ENCODE measurements around the gene CAMTA1.

CAMTA1 gene

GRCh38 chr1:6950001-6950765 is 164.9 kb downstream of the CAMTA1 start:
- H3K9ac ChIP-seq (ENCODE audit: low read depth, low read length) = no peak overlapping the region
- H3K27me3 ChIP-seq (ENCODE audit: control insufficient read depth, insufficient read depth, low read length) = no peaks in the 10 kb centered on the region
- H3K4me3 ChIP-seq (ENCODE audit: low read depth, low read length) = no peak overlapping the region
- no peaks in the 10 kb centered on the region for H3K9me3 ChIP-seq (ENCODE audit: control insufficient read depth, insufficient read depth, low read length)
- no peaks in the 10 kb centered on the region for H3K36me3 ChIP-seq (ENCODE audit: control insufficient read depth, insufficient read depth, low read length)
- H3K4me1 ChIP-seq (ENCODE audit: control insufficient read depth, insufficient read depth, low read length) = no peaks in the 10 kb centered on the region

DNA sequence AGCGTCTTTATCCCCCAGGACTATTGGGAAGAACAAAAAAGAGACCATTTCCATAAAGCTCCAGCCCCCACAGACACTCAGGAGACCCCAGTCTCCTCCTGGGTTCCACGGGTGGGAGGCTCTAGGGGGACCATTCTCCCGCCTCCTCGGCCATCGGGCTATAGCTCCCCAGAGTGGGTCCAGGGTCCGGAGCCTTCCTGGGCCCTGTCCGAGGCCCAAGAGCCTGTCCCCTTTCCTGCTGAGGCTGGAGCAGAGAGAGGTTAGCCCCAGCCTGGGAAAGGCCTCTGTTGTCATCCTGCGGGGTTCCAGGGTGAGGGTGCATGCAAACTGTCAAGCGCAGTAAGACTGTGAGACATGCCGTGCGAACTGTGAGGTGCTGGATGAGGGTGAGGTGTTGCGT is 166.3 kb downstream of the CAMTA1 start:
- Histone ChIP-seq H3K4me1 (ENCODE audit: control insufficient read depth, insufficient read depth, low read length) (peaks cover 5% of the 10 kb centered on the region), H3K9me3 (ENCODE audit: control insufficient read depth, insufficient read depth, low read length) (no peaks in the 10 kb centered on the region), H3K4me3 (ENCODE audit: low read depth, low read length) (no peak overlapping the region), H3K27me3 (ENCODE audit: control insufficient read depth, insufficient read depth, low read length) (no peaks in the 10 kb centered on the region), H3K9ac (ENCODE audit: low read depth, low read length) (no peak overlapping the region), H3K36me3 (ENCODE audit: control insufficient read depth, insufficient read depth, low read length) (no peaks in the 10 kb centered on the region)

- H3K4me1 ChIP-seq (ENCODE audit: control insufficient read depth, insufficient read depth, low read length) = peaks cover 11% of the 10 kb centered on the region
- no peak overlapping the region for H3K9ac ChIP-seq (ENCODE audit: low read depth, low read length)
- no peak overlapping the region for H3K4me3 ChIP-seq (ENCODE audit: low read depth, low read length)
- H3K36me3 ChIP-seq (ENCODE audit: control insufficient read depth, insufficient read depth, low read length) = no peaks in the 10 kb centered on the region
- no peaks in the 10 kb centered on the region for H3K27me3 ChIP-seq (ENCODE audit: control insufficient read depth, insufficient read depth, low read length)
- H3K9me3 ChIP-seq (ENCODE audit: control insufficient read depth, insufficient read depth, low read length) = no peaks in the 10 kb centered on the region
Measured at GRCh38 chr1:6953216-6953615, 168.0 kb downstream of the CAMTA1 start.

- peaks cover 11% of the 10 kb centered on the region for H3K4me1 ChIP-seq (ENCODE audit: control insufficient read depth, insufficient read depth, low read length)
- H3K27me3 ChIP-seq (ENCODE audit: control insufficient read depth, insufficient read depth, low read length) = no peaks in the 10 kb centered on the region
Measured at GRCh38 chr1:6953907-6954364, 168.7 kb downstream of the CAMTA1 start.

DNA sequence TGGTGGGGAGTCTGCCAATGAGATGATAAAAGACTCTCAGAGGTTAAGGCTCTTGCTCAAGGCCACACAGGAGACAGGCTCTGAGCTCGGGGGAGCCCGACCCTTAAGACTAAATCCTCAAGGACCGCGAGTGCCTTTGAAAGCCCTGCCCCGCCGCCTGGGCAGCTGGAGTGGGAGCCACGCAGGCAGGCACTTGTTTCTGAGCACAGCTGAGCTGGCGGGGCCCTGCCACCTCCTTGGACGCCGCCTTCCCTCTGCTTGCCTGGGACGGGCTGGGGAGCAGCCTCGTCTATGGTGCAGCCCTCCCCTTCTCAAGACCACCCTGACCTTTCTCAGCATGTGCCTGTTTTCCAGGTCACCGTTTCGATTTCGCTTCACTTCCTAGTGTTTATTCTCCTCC is 169.3 kb downstream of the CAMTA1 start:
- no peaks in the 10 kb centered on the region for H3K36me3 ChIP-seq (ENCODE audit: control insufficient read depth, insufficient read depth, low read length)
- no peaks in the 10 kb centered on the region for H3K9me3 ChIP-seq (ENCODE audit: control insufficient read depth, insufficient read depth, low read length)
- H3K4me1 ChIP-seq (ENCODE audit: control insufficient read depth, insufficient read depth, low read length) = peaks cover 11% of the 10 kb centered on the region
- H3K9ac ChIP-seq (ENCODE audit: low read depth, low read length) = no peak overlapping the region
- H3K4me3 ChIP-seq (ENCODE audit: low read depth, low read length) = no peak overlapping the region
- no peaks in the 10 kb centered on the region for H3K27me3 ChIP-seq (ENCODE audit: control insufficient read depth, insufficient read depth, low read length)

More at GRCh38 chr1:6953907-6954364, 168.7 kb downstream of the CAMTA1 start:
- no peak overlapping the region for H3K9ac ChIP-seq (ENCODE audit: low read depth, low read length)
- H3K4me3 ChIP-seq (ENCODE audit: low read depth, low read length) = no peak overlapping the region
- no peaks in the 10 kb centered on the region for H3K9me3 ChIP-seq (ENCODE audit: control insufficient read depth, insufficient read depth, low read length)
- no peaks in the 10 kb centered on the region for H3K36me3 ChIP-seq (ENCODE audit: control insufficient read depth, insufficient read depth, low read length)

DNA sequence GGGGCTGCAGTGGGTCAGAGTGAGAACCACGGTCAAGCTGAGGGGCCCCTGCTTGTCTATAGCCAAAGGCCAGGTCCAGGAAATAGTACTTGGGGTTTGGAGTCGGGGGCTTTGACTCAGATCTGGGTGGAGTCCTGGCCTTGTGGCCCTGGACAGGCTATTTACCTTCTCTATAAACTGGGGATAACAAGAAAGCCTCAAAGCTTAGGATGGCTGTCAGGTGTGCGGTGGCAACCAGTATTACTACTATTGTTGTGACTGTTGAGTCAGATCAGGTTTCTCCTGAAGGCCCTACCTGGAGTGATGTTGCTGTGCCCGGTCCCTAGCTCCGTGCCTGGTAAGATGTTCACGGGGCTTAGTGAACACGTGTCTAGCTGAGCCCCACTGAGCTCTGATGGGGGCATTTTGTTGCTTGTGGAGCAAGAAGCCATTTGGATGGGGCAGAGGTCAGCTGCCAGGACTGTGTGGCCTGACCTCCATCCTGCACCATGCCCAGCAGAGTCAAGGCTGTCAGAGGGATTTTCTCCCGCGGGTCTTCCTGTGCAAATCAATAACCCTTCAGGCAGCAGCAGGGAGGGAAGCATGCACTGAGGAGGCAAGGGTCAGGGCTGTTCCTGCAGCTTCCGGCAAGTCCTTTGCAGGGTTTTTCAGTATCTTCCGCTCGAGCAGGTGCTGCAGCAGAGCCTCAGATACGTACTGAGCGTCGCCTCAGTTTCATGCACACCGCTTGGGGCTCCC is 170.3 kb downstream of the CAMTA1 start:
- H3K27me3 ChIP-seq (ENCODE audit: control insufficient read depth, insufficient read depth, low read length) = no peaks in the 10 kb centered on the region
- no peak overlapping the region for H3K9ac ChIP-seq (ENCODE audit: low read depth, low read length)
- no peaks in the 10 kb centered on the region for H3K9me3 ChIP-seq (ENCODE audit: control insufficient read depth, insufficient read depth, low read length)
- H3K4me1 ChIP-seq (ENCODE audit: control insufficient read depth, insufficient read depth, low read length) = peaks cover 11% of the 10 kb centered on the region
- no peak overlapping the region for H3K4me3 ChIP-seq (ENCODE audit: low read depth, low read length)
- no peaks in the 10 kb centered on the region for H3K36me3 ChIP-seq (ENCODE audit: control insufficient read depth, insufficient read depth, low read length)

DNA sequence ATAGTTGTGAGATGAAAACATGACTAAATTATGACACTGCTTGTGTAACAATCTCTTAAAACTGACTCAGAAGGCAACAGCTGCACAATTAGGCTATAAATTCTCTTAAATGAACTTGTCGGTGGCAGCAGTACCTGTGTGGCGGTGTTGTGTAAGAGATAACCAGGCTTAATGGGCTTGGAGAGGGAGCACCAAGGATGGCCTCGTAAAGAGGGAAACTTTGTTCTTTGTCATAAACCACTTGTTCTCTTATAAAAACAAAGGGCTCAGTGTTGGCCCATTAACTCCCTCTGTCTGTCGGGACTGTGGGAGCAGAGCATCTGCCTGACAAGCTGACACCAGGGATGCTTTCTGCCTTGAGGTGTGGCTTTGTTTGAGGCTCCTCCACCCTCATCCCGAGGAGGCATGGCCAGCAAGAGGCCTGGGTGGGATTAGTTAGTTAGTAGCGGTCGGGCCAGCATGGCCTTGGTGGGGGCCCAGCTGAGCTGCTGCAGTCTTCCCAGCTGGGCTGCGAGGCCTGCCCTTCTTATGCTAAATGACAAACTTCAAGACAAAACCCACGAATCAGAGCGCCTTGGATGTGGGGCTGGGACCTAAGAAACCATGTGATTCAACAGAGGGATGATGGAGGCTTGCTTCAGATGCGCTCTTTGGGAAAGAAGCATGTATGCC is 171.4 kb downstream of the CAMTA1 start:
- Histone ChIP-seq H3K9me3 (ENCODE audit: control insufficient read depth, insufficient read depth, low read length) (no peaks in the 10 kb centered on the region), H3K9ac (ENCODE audit: low read depth, low read length) (no peak overlapping the region), H3K4me1 (ENCODE audit: control insufficient read depth, insufficient read depth, low read length) (peaks cover 14% of the 10 kb centered on the region), H3K4me3 (ENCODE audit: low read depth, low read length) (no peak overlapping the region), H3K36me3 (ENCODE audit: control insufficient read depth, insufficient read depth, low read length) (no peaks in the 10 kb centered on the region), H3K27me3 (ENCODE audit: control insufficient read depth, insufficient read depth, low read length) (no peaks in the 10 kb centered on the region)

- Histone ChIP-seq H3K4me1 (ENCODE audit: control insufficient read depth, insufficient read depth, low read length) (peaks cover 14% of the 10 kb centered on the region), H3K27me3 (ENCODE audit: control insufficient read depth, insufficient read depth, low read length) (no peaks in the 10 kb centered on the region), H3K9me3 (ENCODE audit: control insufficient read depth, insufficient read depth, low read length) (no peaks in the 10 kb centered on the region), H3K36me3 (ENCODE audit: control insufficient read depth, insufficient read depth, low read length) (no peaks in the 10 kb centered on the region), H3K9ac (ENCODE audit: low read depth, low read length) (no peak overlapping the region), H3K4me3 (ENCODE audit: low read depth, low read length) (no peak overlapping the region)
Measured at GRCh38 chr1:6957341-6957740, 172.1 kb downstream of the CAMTA1 start.

DNA sequence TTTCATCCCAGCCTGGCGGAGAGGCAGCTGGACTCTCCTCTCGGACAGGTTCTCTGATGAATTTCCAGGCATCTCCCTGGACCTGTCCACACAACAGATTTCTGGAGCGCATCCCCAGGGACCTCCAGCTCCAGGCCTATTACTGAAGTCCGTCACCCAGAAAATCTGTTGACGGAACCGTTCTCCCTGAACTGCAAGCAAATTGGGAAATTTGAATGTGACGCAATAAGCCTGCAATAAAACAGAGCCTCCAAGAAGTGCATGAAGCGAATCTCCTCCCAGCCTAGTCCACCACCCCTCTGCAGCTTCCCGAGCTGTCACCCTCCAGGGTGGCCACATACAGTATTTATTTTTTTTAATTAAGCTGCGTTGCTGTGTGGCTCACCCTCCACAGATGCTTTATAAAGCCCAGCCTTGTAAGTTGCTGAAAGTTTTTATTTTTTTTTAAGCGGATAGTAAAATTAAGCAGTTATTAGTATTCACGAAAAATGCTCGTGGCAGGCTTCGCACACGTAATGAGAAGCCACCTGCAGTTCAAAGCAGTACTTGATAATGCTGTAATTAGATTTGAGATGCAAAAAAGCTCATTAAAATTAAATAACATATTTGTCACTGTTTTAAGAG is 173.3 kb downstream of the CAMTA1 start:
- Histone ChIP-seq H3K4me3 (ENCODE audit: low read depth, low read length) (no peak overlapping the region), H3K4me1 (ENCODE audit: control insufficient read depth, insufficient read depth, low read length) (peaks cover 14% of the 10 kb centered on the region), H3K27me3 (ENCODE audit: control insufficient read depth, insufficient read depth, low read length) (no peaks in the 10 kb centered on the region), H3K9ac (ENCODE audit: low read depth, low read length) (no peak overlapping the region), H3K36me3 (ENCODE audit: control insufficient read depth, insufficient read depth, low read length) (no peaks in the 10 kb centered on the region), H3K9me3 (ENCODE audit: control insufficient read depth, insufficient read depth, low read length) (no peaks in the 10 kb centered on the region)

DNA sequence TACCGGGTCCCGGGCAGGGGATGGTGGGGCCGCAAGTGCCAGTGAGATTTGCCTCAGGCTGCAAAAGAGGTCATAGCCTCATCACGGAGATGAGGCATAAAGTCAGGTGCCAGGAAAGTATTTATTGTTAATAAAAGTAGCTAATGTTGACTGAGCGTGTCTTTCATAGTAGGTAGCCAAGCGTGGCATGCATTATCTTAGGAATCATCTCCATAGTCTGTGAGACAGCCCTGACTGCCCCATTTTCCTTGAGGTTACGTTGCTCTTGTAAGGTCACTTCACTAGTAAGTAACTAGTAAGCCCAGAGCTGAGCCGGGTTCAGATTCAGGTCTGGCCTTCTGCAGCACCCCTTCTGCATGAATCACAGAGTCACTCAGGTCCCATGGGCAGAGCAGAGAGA is 174.2 kb downstream of the CAMTA1 start:
- no peak overlapping the region for H3K9ac ChIP-seq (ENCODE audit: low read depth, low read length)
- no peaks in the 10 kb centered on the region for H3K9me3 ChIP-seq (ENCODE audit: control insufficient read depth, insufficient read depth, low read length)
- no peaks in the 10 kb centered on the region for H3K27me3 ChIP-seq (ENCODE audit: control insufficient read depth, insufficient read depth, low read length)
- peaks cover 17% of the 10 kb centered on the region for H3K4me1 ChIP-seq (ENCODE audit: control insufficient read depth, insufficient read depth, low read length)
- H3K36me3 ChIP-seq (ENCODE audit: control insufficient read depth, insufficient read depth, low read length) = no peaks in the 10 kb centered on the region
- no peak overlapping the region for H3K4me3 ChIP-seq (ENCODE audit: low read depth, low read length)

- Histone ChIP-seq H3K36me3 (ENCODE audit: control insufficient read depth, insufficient read depth, low read length) (no peaks in the 10 kb centered on the region), H3K4me1 (ENCODE audit: control insufficient read depth, insufficient read depth, low read length) (peaks cover 18% of the 10 kb centered on the region), H3K9ac (ENCODE audit: low read depth, low read length) (no peak overlapping the region), H3K4me3 (ENCODE audit: low read depth, low read length) (no peak overlapping the region), H3K9me3 (ENCODE audit: control insufficient read depth, insufficient read depth, low read length) (no peaks in the 10 kb centered on the region), H3K27me3 (ENCODE audit: control insufficient read depth, insufficient read depth, low read length) (no peaks in the 10 kb centered on the region)
Measured at GRCh38 chr1:6960291-6960811, 175.1 kb downstream of the CAMTA1 start.

Measured in iPS-15b (cell line).